IMR-90 (cell line): ENCODE data around the gene ZAP70. TPM values are rescaled to one million over a fixed set of nuclear protein-coding genes. Genes with fewer than 3 reads are reported as not detected.

Experiments used
- ATAC-seq: fragments of 200-7000 bp; cut with Tn5 transposase; 2 replicates; pipeline ENCODE4 v1.9.1; 2020; ENCODE audit warnings: low read depth, mild to moderate bottlenecking, moderate library complexity
- BruUV-seq: library from RNA; stranded (reverse); fragments of 400-500 nt; replicated peaks from 2 replicates; lab custom pipeline; 2021; lab: Mats Ljungman, UMichigan
- CTCF ChIA-PET: fragments of 300-600 bp; formaldehyde crosslinking; extraction: SDS; loops from one replicate; lab custom pipeline; 2021; ENCODE audit warnings: antibody characterized with exemption; lab: Yijun Ruan, JAX
- POLR2A ChIA-PET: fragments of 300-600 bp; sonication (Branson Sonifier 250); formaldehyde crosslinking; loops from one replicate; lab custom pipeline; 2022; ENCODE audit warnings: antibody characterized with exemption; ENCODE audit not compliant: unreplicated experiment; lab: Charles Lee
- DNase-seq: peaks from one replicate; pipeline ENCODE4 v3.0.0; 2013
- H2AFZ ChIP-seq: replicated peaks from 2 replicates; pipeline ENCODE3; 2013; ENCODE audit warnings: low read length, mild to moderate bottlenecking; ENCODE audit not compliant: poor library complexity
- H2AK5ac ChIP-seq: 2 replicates; pipeline ENCODE4 v1.6.1; 2013; ENCODE audit warnings: low read depth, low read length, inconsistent platforms
- H2AK9ac ChIP-seq: replicated peaks from 2 replicates; pipeline ENCODE3; 2013; ENCODE audit warnings: mild to moderate bottlenecking, low read depth, low read length, moderate library complexity; ENCODE audit not compliant: poor library complexity
- H2BK120ac ChIP-seq: 2 replicates; pipeline ENCODE4 v1.6.1; 2013; ENCODE audit warnings: low read depth, low read length, inconsistent platforms
- H2BK15ac ChIP-seq: 3 replicates; pipeline ENCODE4 v1.6.1; 2013; ENCODE audit warnings: low read depth, low read length, inconsistent platforms
- H2BK20ac ChIP-seq: 2 replicates; pipeline ENCODE4 v1.6.1; 2013; ENCODE audit warnings: low read depth, mild to moderate bottlenecking, inconsistent platforms, low read length, moderate library complexity
- H2BK5ac ChIP-seq: 2 replicates; pipeline ENCODE4 v1.6.1; 2013; ENCODE audit warnings: mild to moderate bottlenecking, low read depth, low read length, inconsistent platforms; ENCODE audit not compliant: poor library complexity, severe bottlenecking
- H3K14ac ChIP-seq: replicated peaks from 2 replicates; pipeline ENCODE4 v1.6.1; 2013; ENCODE audit warnings: low read depth, low read length, inconsistent platforms
- H3K18ac ChIP-seq: 2 replicates; pipeline ENCODE4 v1.6.1; 2013; ENCODE audit warnings: low read depth, low read length, control low read depth
- H3K23ac ChIP-seq: 2 replicates; pipeline ENCODE4 v1.6.1; 2013; ENCODE audit warnings: low read depth, low read length, inconsistent platforms
- H3K27ac ChIP-seq: 2 replicates; pipeline ENCODE4 v1.5.1; 2013; ENCODE audit warnings: mild to moderate bottlenecking, control low read depth, low read length; ENCODE audit not compliant: insufficient read depth
- H3K27me3 ChIP-seq: 2 replicates; pipeline ENCODE4 v1.6.1; 2013; ENCODE audit warnings: low read length; ENCODE audit not compliant: control insufficient read depth, insufficient read depth
- H3K36me3 ChIP-seq: 2 replicates; pipeline ENCODE4 v1.6.1; 2013; ENCODE audit warnings: low read length, mixed read lengths; ENCODE audit not compliant: control insufficient read depth, insufficient read depth
- H3K4ac ChIP-seq: 2 replicates; pipeline ENCODE4 v1.6.1; 2013; ENCODE audit warnings: low read depth, low read length, inconsistent platforms
- H3K4me1 ChIP-seq: 2 replicates; pipeline ENCODE4 v1.6.1; 2013; ENCODE audit warnings: low read length, mixed read lengths; ENCODE audit not compliant: control insufficient read depth, insufficient read depth
- H3K4me2 ChIP-seq: 2 replicates; pipeline ENCODE4 v1.6.1; 2013; ENCODE audit warnings: low read depth, mild to moderate bottlenecking, control low read depth, low read length, moderate library complexity
- H3K4me3 ChIP-seq: 2 replicates; pipeline ENCODE4 v1.5.1; 2013; ENCODE audit warnings: low read depth, mild to moderate bottlenecking, control low read depth, low read length, moderate library complexity; ENCODE audit not compliant: insufficient read depth
- H3K56ac ChIP-seq: 2 replicates; pipeline ENCODE4 v1.6.1; 2013; ENCODE audit warnings: low read length, inconsistent platforms; ENCODE audit not compliant: insufficient read depth; ENCODE audit errors: extremely low read depth
- H3K79me1 ChIP-seq, 2 experiments: 2 replicates each; pipeline ENCODE4 v1.6.1; 2013; ENCODE audit warnings: low read length in 2 of 2, inconsistent platforms in 1 of 2, low read depth in 1 of 2
- H3K9ac ChIP-seq: 2 replicates; pipeline ENCODE4 v1.6.1; 2013; ENCODE audit warnings: low read depth, low read length, control low read depth
- H3K9me1 ChIP-seq: 2 replicates; pipeline ENCODE4 v1.6.1; 2013; ENCODE audit warnings: low read length, inconsistent platforms; ENCODE audit not compliant: insufficient read depth
- H3K9me3 ChIP-seq: 2 replicates; pipeline ENCODE4 v1.6.1; 2013; ENCODE audit warnings: low read length; ENCODE audit not compliant: control insufficient read depth, insufficient read depth
- H4K20me1 ChIP-seq: 2 replicates; pipeline ENCODE4 v1.6.1; 2013; ENCODE audit warnings: low read length, inconsistent platforms; ENCODE audit not compliant: insufficient read depth
- H4K5ac ChIP-seq: 2 replicates; pipeline ENCODE4 v1.6.1; 2013; ENCODE audit warnings: mild to moderate bottlenecking, low read depth, low read length, control low read depth
- H4K8ac ChIP-seq, 2 experiments: 2 replicates each; pipeline ENCODE4 v1.6.1; 2013; ENCODE audit warnings: low read depth in 2 of 2, low read length in 2 of 2, control low read depth in 1 of 2, inconsistent platforms in 1 of 2
- H4K91ac ChIP-seq: 2 replicates; pipeline ENCODE4 v1.6.1; 2013; ENCODE audit warnings: low read depth, low read length, inconsistent platforms; ENCODE audit not compliant: insufficient read depth
- BHLHE40 ChIP-seq: fragments of 150-350 bp; IDR thresholded peaks from 2 replicates; pipeline ENCODE4 v1.6.1; 2016; ENCODE audit warnings: mild to moderate bottlenecking, low read depth, low read length
- CEBPB ChIP-seq: IDR thresholded peaks from 2 replicates; pipeline ENCODE4 v1.6.1; 2012; ENCODE audit warnings: low read depth, low read length, improper control_type of control experiment
- FOS ChIP-seq: fragments of 150-350 bp; IDR thresholded peaks from 2 replicates; pipeline ENCODE4 v1.6.1; 2016; ENCODE audit warnings: low read depth, low read length
- MAFK ChIP-seq: IDR thresholded peaks from 2 replicates; pipeline ENCODE4 v1.6.1; 2012; ENCODE audit warnings: low read depth, low read length, improper control_type of control experiment
- MXI1 ChIP-seq: IDR thresholded peaks from 2 replicates; pipeline ENCODE4 v1.6.1; 2012; ENCODE audit warnings: low read depth, mild to moderate bottlenecking, low read length, moderate library complexity, borderline replicate concordance
- NFE2L2 ChIP-seq: fragments of 150-350 bp; IDR thresholded peaks from 2 replicates; pipeline ENCODE4 v1.6.1; 2016; ENCODE audit warnings: low read depth, mild to moderate bottlenecking, low read length
- POLR2A ChIP-seq: IDR thresholded peaks from 2 replicates; pipeline ENCODE4 v1.6.1; 2012; ENCODE audit warnings: mild to moderate bottlenecking, low read depth, low read length
- RFX5 ChIP-seq: IDR thresholded peaks from 2 replicates; pipeline ENCODE4 v1.8.0; 2012; ENCODE audit warnings: low read depth, mild to moderate bottlenecking, low read length, moderate library complexity
- SMC3 ChIP-seq: fragments of 150-350 bp; IDR thresholded peaks from 2 replicates; pipeline ENCODE4 v1.6.1; 2016; ENCODE audit warnings: low read depth, mild to moderate bottlenecking, antibody characterized with exemption, low read length, moderate library complexity
- dilution Hi-C: fragments of 300-500 bp; cut with HindIII; formaldehyde crosslinking; loops from one replicate; pipeline ENCODE4 v1.14.3; 2018; ENCODE audit warnings: low sequenced_read_pairs; ENCODE audit not compliant: unreplicated experiment
- in situ Hi-C: fragments of 300-500 bp; cut with MboI; formaldehyde crosslinking; loops from 3 replicates; pipeline ENCODE4 v1.14.3; 2019; ENCODE audit warnings: low sequenced_read_pairs, inconsistent platforms, mixed read lengths
- intact Hi-C: fragments of 100-400 bp; cut with micrococcal nuclease; formaldehyde crosslinking; loops from 2 replicates; pipeline ENCODE4 v1.10.0; 2022
- polyA plus RNA-seq, 3 experiments: library from polyadenylated mRNA; depleted of rRNA; stranded (reverse); fragments of >200 nt; gene quantifications; 2 replicates each; pipeline ENCODE4 v1.2.3, GENCODE V29; 2012; ENCODE audit warnings: low replicate concordance in 1 of 3
- total RNA-seq: library from RNA; depleted of rRNA; stranded (reverse); fragments of >200 nt; gene quantifications from 2 replicates; pipeline ENCODE4 v1.2.3, GENCODE V29; 2012
- TF ChIP-seq, protein P1 (sequence below): fragments of 150-350 bp; IDR thresholded peaks from 2 replicates; pipeline ENCODE4 v1.6.1; 2016; ENCODE audit warnings: low read depth, mild to moderate bottlenecking, low read length, moderate library complexity, borderline replicate concordance

ZAP70 gene
- total and polyA plus RNA-seq, 2 of the 4 experiments (the other 2 are of a cell fraction) = under 0.01 to 0.09 TPM

DNA sequence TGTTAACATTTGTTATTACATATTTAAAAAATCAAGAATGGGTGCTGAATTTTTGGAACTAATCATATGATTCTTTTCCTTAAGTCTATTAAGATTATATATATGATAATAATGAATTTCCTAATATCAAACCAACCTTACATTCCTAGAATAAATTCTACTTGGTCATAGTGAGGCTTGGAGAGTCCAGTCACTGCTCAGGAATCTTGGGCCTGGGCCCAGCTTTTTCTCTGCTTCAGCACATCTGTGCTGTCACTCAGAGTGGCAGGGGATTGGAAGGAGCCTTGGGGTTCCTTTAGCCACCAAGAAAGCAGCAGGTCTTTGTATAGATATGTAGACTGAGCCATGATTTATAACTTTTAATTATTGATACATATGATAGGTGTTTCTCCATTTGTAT, 19.9 kb upstream of the ZAP70 start:
- DNase-seq = peak; percentile 23
- Histone ChIP-seq H3K56ac (no peak overlapping the region), H3K79me1 (no peaks in the 10 kb centered on the region), H3K9ac (no peak overlapping the region), H3K9me3 (no peaks in the 10 kb centered on the region), H2AFZ (no peak overlapping the region), H3K4me2 (no peak overlapping the region), H2BK15ac (no peak overlapping the region), H3K4me3 (no peak overlapping the region), H4K8ac (no peak overlapping the region), H3K14ac (no peak overlapping the region), H3K36me3 (no peaks in the 10 kb centered on the region), H3K23ac (no peak overlapping the region), H3K4me1 (no peaks in the 10 kb centered on the region), H3K27me3 (no peaks in the 10 kb centered on the region; the same call in 1 of the 2 replicates), H2AK9ac (no peak overlapping the region), H2AK5ac (no peak overlapping the region), H3K4ac (no peak overlapping the region), H4K5ac (no peak overlapping the region), H2BK120ac (no peak overlapping the region), H3K18ac (no peak overlapping the region), H3K27ac (no peak overlapping the region), H4K91ac (no peak overlapping the region), H3K9me1 (no peaks in the 10 kb centered on the region), H2BK5ac (no peak overlapping the region), H2BK20ac (no peak overlapping the region), H4K20me1 (no peaks in the 10 kb centered on the region)
- ATAC-seq = no peak
- POLR2A ChIA-PET = no interaction called here
- no TSS peak for BruUV-seq
- dilution Hi-C loops = no loop called here
- intact Hi-C loops = no loop called here
- in situ Hi-C loops = loop anchor here (10.0 kb wide), 1 partner anchor 99 kb away; no protein-coding TSS in a partner anchor
- CTCF ChIA-PET = no interaction called here
- TF ChIP-seq FOS = no peak
- TF ChIP-seq, protein P1, sequence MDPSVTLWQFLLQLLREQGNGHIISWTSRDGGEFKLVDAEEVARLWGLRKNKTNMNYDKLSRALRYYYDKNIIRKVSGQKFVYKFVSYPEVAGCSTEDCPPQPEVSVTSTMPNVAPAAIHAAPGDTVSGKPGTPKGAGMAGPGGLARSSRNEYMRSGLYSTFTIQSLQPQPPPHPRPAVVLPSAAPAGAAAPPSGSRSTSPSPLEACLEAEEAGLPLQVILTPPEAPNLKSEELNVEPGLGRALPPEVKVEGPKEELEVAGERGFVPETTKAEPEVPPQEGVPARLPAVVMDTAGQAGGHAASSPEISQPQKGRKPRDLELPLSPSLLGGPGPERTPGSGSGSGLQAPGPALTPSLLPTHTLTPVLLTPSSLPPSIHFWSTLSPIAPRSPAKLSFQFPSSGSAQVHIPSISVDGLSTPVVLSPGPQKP = no peak
- TF ChIP-seq MXI1 = no peak
- TF ChIP-seq BHLHE40 = no peak
- no peak for TF ChIP-seq MAFK
- TF ChIP-seq NFE2L2 = no peak
- no peak for TF ChIP-seq RFX5
- no peak for TF ChIP-seq SMC3
- TF ChIP-seq POLR2A = no peak
- no peak for TF ChIP-seq CEBPB
